Middle frontal gyrus (tissue), 1 donor: Measurements from ENCODE around the gene PRPSAP1.
"Not testable (repeated sequence)": the region's sequence is repeated elsewhere in the genome, so short reads cannot be mapped to it uniquely, and the experiment has no call there.

Source experiments
- DNase-seq: peaks from one replicate; pipeline ENCODE4 v3.0.0-alpha.2; 2015; ENCODE audit warnings: low spot score; ENCODE audit errors: extremely low spot score

PRPSAP1 gene

GRCh38 chr17:76278268-76278908 is 75.3 kb downstream of the PRPSAP1 start:
- no peak for DNase-seq

- DNase-seq = no peak
Measured at GRCh38 chr17:76277300-76278267, 76.1 kb downstream of the PRPSAP1 start.

DNA sequence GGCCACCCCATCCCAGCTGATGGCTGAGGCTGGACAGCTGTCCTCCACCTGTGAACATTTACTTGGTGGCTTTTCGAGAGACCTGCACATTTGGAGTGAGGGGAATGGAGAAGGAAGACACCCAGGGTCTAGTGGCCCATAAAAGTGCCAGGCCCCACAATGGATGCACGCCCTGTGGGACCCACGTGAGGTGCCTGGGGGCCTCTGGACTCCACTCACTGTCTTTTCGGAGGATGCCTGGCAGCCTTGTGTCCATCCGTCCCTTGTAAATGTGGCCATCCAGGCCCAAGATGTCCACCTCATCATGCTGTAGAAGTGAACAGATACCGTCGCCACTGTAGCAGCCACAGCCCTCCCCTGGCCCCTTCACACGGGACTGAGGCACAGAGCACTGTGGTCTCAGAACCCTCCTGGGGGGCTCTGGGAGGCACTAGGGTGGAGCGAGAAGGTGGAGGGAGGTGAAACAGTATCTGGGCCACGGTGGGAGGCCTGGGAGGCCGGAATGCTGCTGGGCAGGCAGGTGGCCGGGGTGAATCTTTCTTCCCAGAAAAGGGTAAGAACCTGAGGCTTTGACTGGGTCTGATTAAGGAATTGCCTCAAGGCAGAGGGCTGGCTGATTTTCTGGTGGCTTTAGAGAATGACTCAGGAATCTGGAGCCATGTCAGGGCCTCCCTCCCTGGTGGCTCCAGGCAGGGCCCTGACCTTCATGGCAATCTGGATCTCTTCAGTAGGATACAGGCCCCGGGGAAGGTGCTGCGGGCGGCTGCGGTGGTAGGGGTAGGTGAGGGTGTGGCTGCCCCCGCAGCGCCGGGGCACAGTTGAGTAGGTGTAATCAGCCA is 77.0 kb downstream of the PRPSAP1 start:
- no peak for DNase-seq

- DNase-seq = no peak
Measured at GRCh38 chr17:76276069-76276431, 77.7 kb downstream of the PRPSAP1 start.

DNA sequence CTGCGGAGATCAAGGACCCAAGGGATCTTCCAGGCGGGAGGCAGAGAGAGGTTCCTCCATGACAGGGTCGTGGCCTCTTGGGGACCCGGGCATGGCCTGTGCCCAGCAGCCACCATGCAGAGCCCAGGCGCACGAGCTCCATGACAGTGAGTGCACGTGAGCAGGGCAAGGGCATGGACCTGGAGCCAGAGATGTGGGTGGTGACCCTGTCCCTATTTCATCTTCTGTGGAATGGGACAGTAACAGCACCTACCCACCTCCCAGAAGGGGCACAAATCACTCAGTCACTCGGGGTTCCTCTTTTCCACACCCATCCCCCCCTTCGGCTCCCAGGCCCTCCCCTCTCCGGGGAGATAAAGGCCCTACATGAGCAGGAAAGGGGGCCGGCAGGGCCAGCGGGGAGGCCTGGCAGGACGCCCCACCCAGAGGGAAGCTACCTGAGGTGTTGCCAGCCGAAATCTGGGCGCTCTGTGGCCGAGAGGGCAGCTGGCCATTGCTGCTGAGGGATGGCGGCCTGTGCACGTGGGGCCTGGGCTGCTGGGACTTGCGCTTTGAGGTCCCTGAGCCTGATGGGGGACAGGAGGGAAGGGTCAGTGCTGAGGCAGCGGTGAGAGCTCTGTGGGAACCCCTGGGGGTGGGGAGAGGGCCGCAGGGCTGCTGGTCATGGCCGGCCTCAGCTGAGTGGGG is 78.2 kb downstream of the PRPSAP1 start:
- DNase-seq = no peak

- no peak for DNase-seq
Measured at GRCh38 chr17:76274112-76274956, 79.4 kb downstream of the PRPSAP1 start.

- DNase-seq = no peak
Measured at GRCh38 chr17:76273445-76274111, 80.1 kb downstream of the PRPSAP1 start.

DNA sequence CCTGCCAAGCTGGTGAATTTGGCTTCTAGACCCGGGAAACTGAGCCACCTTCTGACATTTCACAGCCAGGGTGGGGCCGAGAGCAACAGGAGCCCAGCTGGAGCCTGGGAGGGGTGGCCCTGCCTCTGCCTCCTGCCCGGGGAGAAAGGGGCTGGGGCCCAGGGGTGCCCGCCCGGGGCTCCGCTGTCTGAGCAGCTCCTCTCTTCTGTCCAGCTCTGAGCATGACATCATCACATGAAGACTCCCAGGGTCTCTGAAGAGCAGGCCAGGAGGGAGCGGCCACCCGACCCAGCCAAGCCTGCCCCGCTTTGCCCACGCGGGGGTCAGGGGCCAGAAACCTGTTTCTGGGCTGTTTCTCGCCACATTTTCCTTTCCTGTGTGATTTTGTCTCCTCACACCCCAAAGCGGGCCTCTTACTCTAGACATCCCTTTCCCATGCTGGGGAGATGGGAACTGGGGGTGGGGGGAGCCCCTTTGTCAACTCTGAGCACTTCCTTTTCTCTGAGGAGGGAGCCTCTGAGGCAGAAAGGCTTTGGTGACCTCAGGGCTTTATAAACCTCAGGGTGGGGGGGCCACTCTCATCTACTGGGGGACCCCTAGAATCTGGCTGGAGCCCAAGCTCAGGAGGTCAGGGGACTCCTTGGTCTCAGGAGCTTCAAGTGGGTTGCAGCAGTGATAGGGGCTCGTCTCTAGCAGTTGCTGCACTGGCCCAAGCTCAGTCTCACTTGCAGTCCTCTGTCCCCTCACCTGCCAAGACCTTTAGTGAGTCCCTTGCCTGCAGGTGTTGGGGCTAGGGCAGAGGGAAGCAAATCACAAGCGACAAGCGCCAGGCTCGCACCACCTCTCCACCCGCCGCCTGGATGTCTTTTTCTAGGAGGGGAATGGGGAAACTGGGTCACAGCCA is 80.9 kb downstream of the PRPSAP1 start:
- DNase-seq = no peak

DNA sequence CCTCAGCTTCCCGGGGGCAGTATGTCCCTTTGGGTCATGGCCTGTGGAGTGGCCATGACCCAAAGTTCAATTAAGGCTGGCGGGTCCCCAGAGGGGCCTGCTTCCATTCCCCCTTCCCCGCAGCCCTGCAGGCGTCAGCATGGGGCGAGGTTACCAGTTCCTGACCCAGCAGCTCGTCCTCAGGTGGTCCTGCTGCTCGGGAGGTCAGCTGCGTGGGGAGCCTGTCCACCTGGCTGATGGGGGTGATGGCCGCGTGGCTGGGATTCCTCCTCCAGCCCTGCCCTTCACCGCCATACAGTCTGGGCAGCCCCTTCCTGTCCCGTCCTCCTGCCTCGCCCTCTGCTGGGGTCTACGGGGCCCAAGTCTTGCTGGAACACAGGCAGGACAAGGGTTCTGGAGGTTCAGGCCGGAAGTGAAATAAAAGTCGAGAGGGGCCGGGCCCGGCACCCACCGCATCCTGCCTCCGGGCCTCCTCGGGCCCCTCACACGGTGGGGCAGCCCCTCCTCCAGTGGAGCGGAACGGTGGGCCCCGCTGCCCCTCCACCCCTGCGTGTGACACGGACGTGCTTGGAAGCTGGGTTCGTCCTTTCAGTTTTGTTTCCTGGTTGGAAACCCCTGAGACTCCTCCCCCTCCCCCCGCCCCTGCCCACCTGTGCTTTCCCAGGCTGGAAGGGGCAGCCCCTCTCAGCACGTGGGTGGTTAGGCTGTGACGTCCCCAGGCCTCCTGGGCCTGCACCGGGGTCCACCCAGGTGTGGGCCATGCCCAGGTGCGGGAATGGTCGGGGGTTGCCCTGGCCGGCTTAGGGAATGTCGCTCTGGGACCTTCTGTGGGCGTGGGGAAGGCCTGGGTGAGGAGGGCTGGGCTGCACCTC is 81.8 kb downstream of the PRPSAP1 start:
- no peak for DNase-seq

DNA sequence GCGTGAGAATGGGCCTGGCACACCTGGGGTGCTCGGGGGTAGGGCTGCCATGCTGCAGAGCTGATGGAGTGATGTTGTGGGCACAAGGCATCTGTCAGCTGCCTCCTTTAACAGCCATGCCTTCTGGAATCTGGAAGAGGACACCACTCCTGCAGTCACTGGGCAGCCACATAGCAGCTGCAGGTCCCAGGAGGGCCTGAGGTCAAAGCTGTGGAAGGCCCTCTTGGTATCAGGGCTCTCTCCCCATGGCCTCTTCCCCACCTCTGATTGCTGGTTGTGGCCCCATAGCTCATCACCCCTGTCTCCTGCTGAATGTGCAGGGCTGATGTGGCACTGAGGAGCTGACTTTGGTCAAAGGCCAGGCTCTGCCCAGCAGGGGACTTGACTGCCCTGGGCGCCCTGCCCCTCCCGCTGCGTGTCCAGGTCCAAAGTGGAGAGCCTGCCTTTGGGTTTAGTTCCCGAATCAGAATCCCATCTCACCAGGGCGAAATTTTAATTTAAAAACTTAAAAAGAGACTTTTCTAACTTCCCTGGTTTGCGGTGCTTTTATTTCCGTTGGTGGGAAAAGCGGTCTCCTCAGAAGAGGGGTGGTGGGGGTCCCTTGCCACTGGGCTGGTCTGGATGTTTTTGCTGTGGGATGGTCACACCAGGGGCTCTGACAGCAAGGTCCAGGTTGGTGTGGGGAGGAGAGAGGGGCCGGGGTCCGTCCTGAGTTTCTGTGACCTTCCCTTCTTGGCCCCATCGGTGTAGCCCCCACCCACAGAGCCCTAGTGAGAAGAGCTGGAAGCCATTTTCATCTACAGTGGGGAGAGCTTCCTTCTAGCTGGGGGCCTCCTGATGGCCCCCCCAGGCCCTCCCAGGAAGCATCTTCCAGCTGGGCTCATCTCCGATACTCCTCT is 82.7 kb downstream of the PRPSAP1 start:
- no peak for DNase-seq

DNA sequence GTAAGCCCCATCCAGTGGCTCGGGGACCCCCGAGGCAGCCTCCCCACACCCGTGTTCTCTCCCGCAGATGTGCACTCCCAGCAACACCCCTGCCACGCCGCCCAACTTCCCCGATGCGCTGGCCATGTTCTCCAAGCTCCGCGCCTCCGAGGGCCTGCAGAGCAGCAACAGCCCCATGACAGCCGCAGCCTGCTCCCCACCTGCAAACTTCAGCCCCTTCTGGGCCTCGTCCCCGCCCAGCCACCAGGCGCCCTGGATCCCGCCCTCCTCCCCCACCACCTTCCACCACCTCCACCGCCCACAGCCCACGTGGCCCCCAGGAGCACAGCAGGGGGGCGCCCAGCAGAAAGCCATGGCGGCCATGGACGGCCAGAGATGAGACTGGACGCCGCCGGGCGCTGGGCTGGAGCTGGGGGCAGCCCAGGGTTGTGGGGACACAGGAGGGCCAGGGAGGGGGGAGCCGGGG is 83.6 kb downstream of the PRPSAP1 start:
- DNase-seq = no peak

DNA sequence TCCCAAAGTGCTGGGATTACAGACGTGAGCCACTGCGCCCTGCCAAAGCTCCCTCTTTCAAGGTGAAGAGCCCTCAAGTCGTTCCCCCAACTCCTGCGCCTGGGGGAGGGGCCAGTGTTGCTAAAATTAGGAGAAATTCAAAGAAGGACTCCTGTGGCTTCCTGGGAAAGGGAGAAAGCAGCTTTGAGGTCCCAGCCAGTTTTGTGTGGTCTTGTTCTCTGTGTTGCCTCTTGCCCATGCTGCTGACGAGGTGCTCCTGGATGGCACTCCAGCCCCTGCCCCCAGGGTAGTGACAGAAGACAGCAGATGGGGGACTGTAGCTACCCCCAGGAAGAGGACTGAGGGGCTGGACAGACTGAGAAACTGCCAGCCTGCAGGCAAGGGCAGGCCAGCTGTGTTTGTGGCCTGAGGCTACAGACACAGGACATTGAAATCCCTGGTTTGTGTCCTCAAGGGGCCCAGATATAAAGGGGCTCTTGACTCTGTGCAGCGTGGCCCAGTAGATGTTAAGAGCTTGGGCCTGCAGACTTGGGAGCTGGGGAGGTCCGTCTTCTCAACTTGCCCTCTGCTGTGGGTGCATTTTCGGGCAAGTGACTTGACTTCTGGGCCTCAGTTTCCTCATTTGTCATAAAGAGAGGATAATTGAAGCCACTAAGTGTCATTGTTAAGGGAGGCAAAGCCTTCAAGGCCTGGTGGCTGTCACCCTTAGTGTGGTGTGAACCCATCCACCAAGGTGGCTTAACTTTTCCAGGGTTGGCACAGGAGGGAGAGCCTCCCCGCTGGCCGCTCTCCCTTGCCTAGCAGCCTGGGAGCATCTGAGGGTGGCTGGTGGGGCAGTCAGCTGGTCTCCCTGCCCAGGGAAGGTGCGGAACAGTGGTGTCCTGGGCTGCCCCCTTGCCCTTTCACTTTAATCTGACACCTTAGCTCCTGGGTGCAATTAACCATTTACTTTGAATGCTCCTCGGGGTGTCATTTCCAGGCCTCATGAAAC is 84.4 kb downstream of the PRPSAP1 start:
- DNase-seq = no peak

DNA sequence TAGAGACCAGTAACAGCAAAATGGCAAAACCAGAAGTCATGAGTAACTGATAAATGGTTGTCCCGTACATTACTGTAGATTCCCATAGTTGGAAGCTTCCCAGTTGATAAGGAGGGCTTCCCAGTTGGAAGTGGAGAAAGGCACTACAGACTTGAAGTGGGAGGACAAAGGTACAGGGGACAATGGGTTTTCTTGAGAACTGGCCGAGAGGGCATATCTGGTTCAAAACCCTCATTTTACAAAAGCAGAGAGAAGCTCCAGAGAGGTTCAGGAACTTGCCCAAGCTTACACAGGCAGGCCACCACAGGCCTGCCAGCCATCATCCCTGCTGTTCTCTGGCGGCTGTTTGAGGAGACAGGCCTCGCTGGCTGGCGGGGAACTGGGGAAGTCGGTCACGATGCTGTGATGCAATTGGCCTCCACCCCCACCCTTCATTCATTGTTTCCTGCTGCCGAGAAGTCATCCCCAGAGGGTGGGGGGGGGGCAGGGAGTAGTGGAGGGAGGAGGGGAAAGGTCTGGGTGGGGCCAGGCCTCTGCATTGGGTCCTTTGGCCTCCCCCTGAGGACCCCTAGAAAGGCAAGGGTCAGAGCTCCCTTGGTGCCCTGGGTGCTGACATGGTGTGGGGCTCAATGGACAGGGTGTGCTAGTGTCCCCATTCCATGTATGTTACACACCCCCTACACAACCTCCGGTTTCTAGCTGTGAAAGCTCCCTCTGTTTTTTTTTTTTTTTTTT is 85.5 kb downstream of the PRPSAP1 start:
- DNase-seq = peak; percentile 46

DNA sequence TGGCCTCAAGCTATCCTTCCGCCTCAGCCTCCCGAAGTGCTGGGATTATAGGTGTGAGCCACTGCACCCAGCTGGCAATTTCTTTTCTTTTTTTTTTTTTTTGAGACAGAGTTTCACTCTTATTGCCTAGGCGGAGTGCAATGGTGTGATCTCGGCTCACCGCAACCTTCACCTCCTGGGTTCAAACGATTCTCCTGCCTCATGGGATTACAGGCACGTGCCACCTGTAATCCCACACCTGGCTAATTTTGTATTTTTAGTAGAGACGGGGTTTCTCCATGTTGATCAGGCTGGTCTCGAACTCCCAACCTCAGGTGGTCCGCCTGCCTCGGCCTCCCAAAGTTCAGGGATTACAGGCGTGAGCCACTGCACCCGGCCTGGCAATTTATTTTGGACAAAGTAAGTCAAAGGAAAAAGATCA is 86.1 kb downstream of the PRPSAP1 start:
- not testable (repeated sequence) for DNase-seq
